Left cardiac atrium (tissue), 4 donors: Measurements from ENCODE around the gene BOC. TPM values are rescaled to one million over a fixed set of nuclear protein-coding genes. Genes with fewer than 3 reads are reported as not detected.
A peak's percentile ranks its signal among the peaks of the same experiment; 100 is the strongest.

Experiments
- ATAC-seq, 2 donors: fragments of 200-7000 bp; cut with Tn5 transposase; one replicate each; pipeline ENCODE4 v1.9.1; 2020; ENCODE audit warnings: mild to moderate bottlenecking in 2 of 2, moderate library complexity in 2 of 2
- DNase-seq: peaks from one replicate; pipeline ENCODE4 v3.0.0-alpha.2; 2020
- intact Hi-C, 2 donors: fragments of 100-400 bp; cut with DNase I; formaldehyde crosslinking; loops; one replicate each; pipeline versions ENCODE4 v1.14.1 to v1.15.1; 2022 to 2023
- total RNA-seq, 2 donors: library from RNA; stranded (reverse); fragmentation: NEBNext Ultra II Directional; extraction: Animal tissue kit (Norgen Biotek cat#: 25700); gene quantifications; one replicate each; pipeline ENCODE4 v1.2.1, GENCODE V29; 2021
- donor health status: DM: no; HTN: yes; CAD: no.
- donor health status: DM: no; HTN: yes; CAD: no; lungs with severe emphysema.
- donor health status: DM: yes; HTN: yes; CAD: no.
- donor health status: Dilated cardiomyopathy.

BOC gene
- total RNA-seq, 2 donors from 2014 or later, result 14.5 to 16.3 TPM

- intact Hi-C loops, result no loop called here
- DNase-seq, result no peak
- peak in 1 of 2 donors; percentile 47 for ATAC-seq
Observed at GRCh38 chr3:113291572-113291971, 80.2 kb downstream of the BOC start.

DNA sequence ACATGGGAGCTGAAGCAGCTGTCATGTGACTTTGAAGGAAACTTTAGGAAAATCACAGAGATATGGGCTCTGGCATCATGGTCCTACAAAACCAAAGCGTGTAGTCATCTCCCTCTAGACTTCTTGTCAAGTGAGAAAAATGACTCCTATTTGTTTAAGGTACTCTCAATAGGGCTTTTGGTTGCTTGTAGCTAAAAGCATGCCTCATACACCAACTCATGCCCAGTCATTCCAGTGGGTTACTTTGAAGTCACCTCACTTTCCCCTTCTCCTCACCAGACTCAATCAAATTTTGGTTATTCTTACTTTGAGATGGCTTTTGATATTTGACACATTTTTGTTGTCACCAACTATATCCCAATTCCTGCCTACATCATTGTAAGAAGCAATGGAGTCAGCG lies 81.6 kb downstream of the BOC start:
- DNase-seq (no peak), ATAC-seq (no peak)
- intact Hi-C loops, result no loop called here

- ATAC-seq (no peak), DNase-seq (no peak)
- intact Hi-C loops, result no loop called here
Observed at GRCh38 chr3:113293348-113293747, 82.0 kb downstream of the BOC start.

- ATAC-seq, result no peak
- DNase-seq, result no peak
- intact Hi-C loops, result no loop called here
Observed at GRCh38 chr3:113295463-113295862, 84.1 kb downstream of the BOC start.

- DNase-seq (no peak), ATAC-seq (no peak)
- intact Hi-C loops, result no loop called here
Observed at GRCh38 chr3:113297287-113297686, 85.9 kb downstream of the BOC start.

DNA sequence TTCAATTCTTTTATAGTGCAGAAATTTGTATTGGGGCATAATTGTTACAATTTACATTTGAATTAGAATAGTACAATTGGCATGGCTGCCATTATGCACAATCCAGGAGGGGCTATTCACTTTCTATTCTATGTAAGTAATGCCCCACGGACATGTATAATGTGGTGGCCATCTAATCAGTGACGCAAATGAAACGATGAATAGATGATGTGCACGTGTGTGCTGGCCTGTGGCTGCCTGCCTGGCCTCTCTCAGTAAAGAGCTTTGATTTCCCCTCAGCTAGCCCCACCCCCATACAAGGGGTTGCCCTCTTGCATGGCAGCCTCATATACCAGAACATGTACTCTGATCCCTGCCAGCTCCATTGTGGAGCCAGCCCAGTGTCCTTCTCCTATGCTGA lies 86.5 kb downstream of the BOC start:
- ATAC-seq (no peak), DNase-seq (no peak)
- intact Hi-C loops, result no loop called here

- DNase-seq, result no peak
- ATAC-seq, result no peak
- intact Hi-C loops, result no loop called here
Observed at GRCh38 chr3:113300596-113300995, 89.2 kb downstream of the BOC start.

DNA sequence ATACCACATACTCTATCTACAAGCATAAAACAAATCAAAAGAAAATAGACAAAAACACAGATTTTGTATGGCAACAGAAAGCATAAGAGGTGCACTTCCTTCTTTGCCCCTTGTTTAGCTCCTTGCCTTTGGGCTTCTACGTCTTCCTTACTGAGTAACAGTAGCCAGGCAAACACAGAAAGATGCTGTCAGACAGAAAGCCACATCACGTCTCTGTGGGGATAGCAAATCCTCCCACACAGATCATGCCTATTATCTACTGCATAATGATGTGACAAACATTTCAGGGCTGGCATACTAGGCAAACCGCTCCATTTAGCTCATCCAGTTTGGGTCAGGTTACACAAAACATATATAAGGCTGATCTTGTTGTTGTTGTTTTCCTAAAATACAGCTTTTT lies 92.7 kb downstream of the BOC start:
- DNase-seq, result no peak

DNA sequence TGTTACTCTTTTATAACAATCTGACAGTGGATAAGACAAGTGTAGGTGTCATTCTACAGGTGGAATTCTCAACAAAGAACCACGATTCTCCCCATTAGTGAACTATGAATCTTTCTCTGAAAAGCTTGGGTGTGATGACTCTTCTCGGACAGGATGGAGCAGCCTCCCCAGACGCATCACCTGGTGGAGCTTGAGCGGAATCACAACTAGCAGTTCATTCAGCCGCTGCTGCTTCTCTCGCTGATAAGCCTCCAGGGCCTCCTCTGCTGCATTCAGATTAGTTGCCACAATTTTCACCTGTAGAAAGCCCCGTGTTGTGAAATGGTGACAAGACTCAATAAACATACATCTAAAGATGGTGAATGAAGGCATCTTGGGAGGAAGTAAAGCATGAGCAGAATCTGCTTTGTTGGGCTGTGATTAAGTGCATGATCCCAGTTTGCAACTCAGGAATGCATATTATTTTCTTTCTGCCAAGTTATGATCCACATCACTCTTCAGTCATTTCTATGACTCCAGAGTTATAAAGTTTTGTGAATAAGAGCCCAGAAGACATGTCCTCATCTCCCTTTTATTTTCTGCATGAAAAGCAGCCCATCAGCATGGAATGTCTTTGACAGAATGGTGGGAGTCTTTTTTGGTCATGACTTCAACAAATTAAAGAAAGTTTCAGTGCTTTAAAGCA lies 93.6 kb downstream of the BOC start:
- intact Hi-C loops, result no loop called here
- no peak for ATAC-seq

More for the DNA sequence above, 92.7 kb downstream of the BOC start:
- intact Hi-C loops, result no loop called here
- ATAC-seq, result no peak

DNA sequence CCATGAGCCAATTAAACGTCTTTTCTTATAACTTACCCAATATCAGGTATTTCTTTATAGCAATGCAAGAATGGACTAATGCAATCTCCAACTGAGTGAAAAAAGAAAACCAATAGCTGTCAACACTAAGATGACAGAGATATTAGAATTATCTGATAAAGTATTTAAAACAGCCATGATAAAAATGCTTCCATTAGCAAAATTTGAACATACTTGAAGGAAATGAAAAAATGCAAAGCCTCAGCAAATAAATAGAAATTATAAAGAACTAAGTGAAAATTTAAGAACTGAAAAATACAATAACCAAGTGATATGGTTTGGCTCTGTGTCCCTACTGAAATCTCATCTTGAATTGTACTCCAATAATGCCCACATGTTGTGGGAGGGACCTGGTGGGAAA lies 99.6 kb downstream of the BOC start:
- intact Hi-C loops, result no loop called here
- DNase-seq (no peak), ATAC-seq (no peak)

More for the DNA sequence above, 93.6 kb downstream of the BOC start:
- DNase-seq, result no peak

- intact Hi-C loops, result no loop called here
- DNase-seq (no peak), ATAC-seq (no peak)
Observed at GRCh38 chr3:113312416-113312815, 101.1 kb downstream of the BOC start.

DNA sequence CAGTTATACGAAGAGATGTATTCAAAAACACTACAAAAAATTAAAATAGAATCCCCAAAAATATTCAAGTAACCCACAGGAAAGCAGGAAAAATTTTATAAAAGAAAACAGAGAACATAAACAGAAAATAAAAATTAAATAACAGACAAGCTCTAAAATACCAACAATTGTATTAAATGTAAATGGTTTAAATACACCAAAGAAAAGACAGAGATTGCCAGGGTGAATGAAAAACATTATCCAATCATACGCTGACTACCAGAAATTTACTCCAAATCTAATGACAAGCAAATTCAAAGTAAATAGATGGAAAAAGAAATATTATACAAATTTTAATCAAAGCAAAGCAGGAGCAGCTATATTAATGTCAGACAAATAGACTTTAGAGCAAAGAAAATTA lies 103.6 kb downstream of the BOC start:
- no peak for ATAC-seq
- DNase-seq, result no peak
- intact Hi-C loops, result no loop called here

DNA sequence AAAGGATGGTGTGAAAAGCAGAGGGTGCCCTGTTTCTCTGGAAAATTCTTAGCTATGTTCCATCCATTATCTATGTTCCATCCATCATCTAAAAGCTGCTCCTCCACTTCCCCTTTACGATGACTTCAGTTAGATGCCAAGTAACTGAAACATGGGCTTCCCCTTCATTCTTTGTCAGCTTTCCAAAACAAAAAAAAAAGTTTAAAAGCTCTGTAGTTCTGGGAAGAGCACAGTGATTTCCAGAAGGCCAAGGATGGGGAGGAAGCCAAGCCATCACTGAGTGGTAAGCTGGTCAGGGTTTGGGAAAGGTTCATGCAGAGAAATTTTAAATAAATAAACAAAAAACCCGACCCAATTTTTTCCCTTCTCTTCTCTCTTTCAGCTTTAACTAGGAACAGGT lies 118.4 kb downstream of the BOC start:
- DNase-seq (no peak), ATAC-seq (peak in 1 of 2 donors; percentile 36)
- intact Hi-C loops, result no loop called here

DNA sequence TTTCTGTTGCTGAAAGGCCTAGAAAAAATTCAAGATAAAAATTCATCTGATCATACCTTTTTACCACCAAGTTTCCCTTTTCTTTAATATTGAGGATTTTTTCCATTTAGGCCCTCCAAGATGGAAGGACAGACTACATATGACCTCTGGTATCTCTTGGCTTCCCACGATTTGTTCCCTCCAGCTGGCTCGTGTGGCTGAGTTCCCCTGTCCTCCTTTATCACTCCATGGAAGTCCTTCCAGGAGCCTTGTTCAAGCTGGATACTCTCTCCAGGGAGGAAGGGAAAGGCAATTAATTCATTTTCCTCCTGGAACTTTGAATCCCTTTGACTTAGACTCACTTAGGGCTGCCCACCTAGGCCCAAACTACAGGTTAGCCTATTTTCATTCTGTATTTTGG lies 119.4 kb downstream of the BOC start:
- ATAC-seq (no peak), DNase-seq (no peak)
- intact Hi-C loops, result no loop called here

- ATAC-seq (no peak), DNase-seq (no peak)
- intact Hi-C loops, result no loop called here
Observed at GRCh38 chr3:113331187-113331586, 119.8 kb downstream of the BOC start.

Other genes starting within 250 kb of the BOC start
- gene CD200R1, start 236.5 kb upstream of the BOC start, total RNA-seq, result 1 to 10 TPM; 1.1 to 2.9 TPM
- 10 to 100 TPM; 14.3 to 15.9 TPM for gene GTPBP8, start 220.6 kb upstream of the BOC start, total RNA-seq
- gene CFAP44, start 229.9 kb downstream of the BOC start, total RNA-seq, result 1 to 10 TPM; 2.8 to 3.2 TPM